Measurements from ENCODE around the gene SERPINE2. TPM values are rescaled to one million over a fixed set of nuclear protein-coding genes. Genes with fewer than 3 reads are reported as not detected.

SERPINE2 gene
- total RNA-seq, 2 donors from 2014 or later: 1.6 to 4.4 TPM

- Histone ChIP-seq H3K4me3 (no peak overlapping the region), H3K9me3 (no peaks in the 10 kb centered on the region), H3K36me3 (replicated peaks in 1 of 2; ENCODE audit: insufficient read depth in 1 of 2, low read depth in 2 of 2) (no peaks in the 10 kb centered on the region), H3K4me1 (no peaks in the 10 kb centered on the region), H3K27ac (no peak overlapping the region), H3K27me3 (no peaks in the 10 kb centered on the region)
- intact Hi-C loops (cut with DNase I): no loop called here
- no peak for TF ChIP-seq POLR2A (IDR thresholded peaks at IDR 0.05)
- peak; percentile 53 to 81 (median 77) for TF ChIP-seq CTCF (IDR thresholded peaks at IDR 0.05)
- peak; percentile 70 to 81 (median 76) for DNase-seq
- ATAC-seq: peak; percentile 79
- 20 to 25% methylated on average over 5 of the region's 5 CpGs for WGBS, 2 donors
Measured at GRCh38 chr2:223993634-223994232, 45.4 kb downstream of the SERPINE2 start.

GRCh38 chr2:223991611-223992010 lies 47.5 kb downstream of the SERPINE2 start:
- no peaks in the 10 kb centered on the region for H3K36me3 ChIP-seq (replicated peaks in 1 of 2; ENCODE audit: insufficient read depth in 1 of 2, low read depth in 2 of 2)
- no peak for TF ChIP-seq POLR2A (IDR thresholded peaks at IDR 0.05)
- TF ChIP-seq CTCF (IDR thresholded peaks at IDR 0.05): no peak
- DNase-seq: no peak
- H3K27ac ChIP-seq: no peak overlapping the region
- no peaks in the 10 kb centered on the region for H3K4me1 ChIP-seq
- no peak overlapping the region for H3K4me3 ChIP-seq
- no peaks in the 10 kb centered on the region for H3K9me3 ChIP-seq
- intact Hi-C loops (cut with DNase I): no loop called here
- no peaks in the 10 kb centered on the region for H3K27me3 ChIP-seq
- ATAC-seq: no peak
- WGBS, 2 donors: 93 to 94% methylated on average over 12 of the region's 12 CpGs

GRCh38 chr2:223989856-223990232 lies 49.2 kb downstream of the SERPINE2 start:
- Histone ChIP-seq H3K27me3 (no peaks in the 10 kb centered on the region), H3K27ac (no peak overlapping the region), H3K9me3 (no peaks in the 10 kb centered on the region), H3K4me3 (no peak overlapping the region), H3K36me3 (replicated peaks in 1 of 2; ENCODE audit: insufficient read depth in 1 of 2, low read depth in 2 of 2) (no peaks in the 10 kb centered on the region), H3K4me1 (no peaks in the 10 kb centered on the region)
- TF ChIP-seq POLR2A (IDR thresholded peaks at IDR 0.05) (no peak), CTCF (IDR thresholded peaks at IDR 0.05) (no peak)
- intact Hi-C loops (cut with DNase I): no loop called here
- DNase-seq (no peak), ATAC-seq (no peak)
- 71 to 75% methylated on average over 3 of the region's 3 CpGs for WGBS, 2 donors

GRCh38 chr2:223989206-223989855 lies 49.8 kb downstream of the SERPINE2 start:
- TF ChIP-seq POLR2A (IDR thresholded peaks at IDR 0.05) (no peak), CTCF (IDR thresholded peaks at IDR 0.05) (peak; percentile 8 to 54 (median 41))
- H3K27me3 ChIP-seq: no peaks in the 10 kb centered on the region
- no peak overlapping the region for H3K27ac ChIP-seq
- no peaks in the 10 kb centered on the region for H3K9me3 ChIP-seq
- no peaks in the 10 kb centered on the region for H3K36me3 ChIP-seq (replicated peaks in 1 of 2; ENCODE audit: insufficient read depth in 1 of 2, low read depth in 2 of 2)
- intact Hi-C loops (cut with DNase I): no loop called here
- 31 to 42% methylated on average over 10 of the region's 10 CpGs for WGBS, 2 donors
- DNase-seq (peak; percentile 45 to 72 (median 59)), ATAC-seq (peak; percentile 55)
- H3K4me3 ChIP-seq: no peak overlapping the region
- H3K4me1 ChIP-seq: no peaks in the 10 kb centered on the region

- Histone ChIP-seq H3K4me3 (no peak overlapping the region), H3K27me3 (no peaks in the 10 kb centered on the region), H3K9me3 (no peaks in the 10 kb centered on the region), H3K27ac (no peak overlapping the region), H3K36me3 (replicated peaks in 1 of 2; ENCODE audit: insufficient read depth in 1 of 2, low read depth in 2 of 2) (no peaks in the 10 kb centered on the region), H3K4me1 (no peaks in the 10 kb centered on the region)
- 100% methylated on average over 1 of the region's 1 CpG for WGBS, 2 donors
- no peak for ATAC-seq
- TF ChIP-seq CTCF (IDR thresholded peaks at IDR 0.05): no peak
- no peak for TF ChIP-seq POLR2A (IDR thresholded peaks at IDR 0.05)
- no peak for DNase-seq
- intact Hi-C loops (cut with DNase I): no loop called here
Measured at GRCh38 chr2:223981241-223981640, 57.8 kb downstream of the SERPINE2 start.

Measured in body of pancreas (tissue), 4 donors.